Skin epidermis (tissue), 12 donors: ENCODE measurements around the gene SLC25A45.

Source experiments
- H3K27ac ChIP-seq, 21 experiments: fragments of 200-600 bp; sonication (generic) in 11 of 21; one replicate each; pipeline ENCODE4 v1.5.0; 2020; ENCODE audit warnings: mild to moderate bottlenecking in 3 of 21, inconsistent platforms in 2 of 21, moderate library complexity in 2 of 21
- H3K4me3 ChIP-seq, 7 experiments: fragments of 200-600 bp; sonication (generic) in 2 of 7; one replicate each; pipeline ENCODE4 v1.5.0; 2020; ENCODE audit warnings: inconsistent platforms in 2 of 7, mild to moderate bottlenecking in 2 of 7, moderate library complexity in 1 of 7

SLC25A45 gene

GRCh38 chr11:65412271-65413076 is 30.0 kb upstream of the SLC25A45 start:
- Histone ChIP-seq H3K4me3 (no peak overlapping the region), H3K27ac (peak overlapping the region in 7 of 21 experiments; percentile 30 to 64 (median 49))

GRCh38 chr11:65411681-65412070 is 29.2 kb upstream of the SLC25A45 start:
- Histone ChIP-seq H3K27ac (peak overlapping the region in 2 of 21 experiments; percentile 21 to 64), H3K4me3 (no peak overlapping the region)

GRCh38 chr11:65410936-65411680 is 28.7 kb upstream of the SLC25A45 start:
- H3K4me3 ChIP-seq = no peak overlapping the region
- peak overlapping the region in 2 of 21 experiments; percentile 21 to 27 for H3K27ac ChIP-seq

- no peak overlapping the region for H3K4me3 ChIP-seq
- H3K27ac ChIP-seq = peak overlapping the region in 7 of 21 experiments; percentile 29 to 73 (median 58)
Measured at GRCh38 chr11:65404638-65405339, 22.3 kb upstream of the SLC25A45 start.

- no peak overlapping the region for H3K4me3 ChIP-seq
- H3K27ac ChIP-seq = peak overlapping the region in 13 of 21 experiments; percentile 29 to 73 (median 58)
Measured at GRCh38 chr11:65404210-65404609, 21.8 kb upstream of the SLC25A45 start.

- Histone ChIP-seq H3K4me3 (no peak overlapping the region), H3K27ac (peak overlapping the region in 14 of 21 experiments; percentile 29 to 73 (median 58))
Measured at GRCh38 chr11:65403607-65404121, 21.2 kb upstream of the SLC25A45 start.

GRCh38 chr11:65402790-65403189 is 20.3 kb upstream of the SLC25A45 start:
- Histone ChIP-seq H3K27ac (no peak overlapping the region), H3K4me3 (no peak overlapping the region)

- H3K27ac ChIP-seq = no peak overlapping the region
- no peak overlapping the region for H3K4me3 ChIP-seq
Measured at GRCh38 chr11:65401803-65402248, 19.4 kb upstream of the SLC25A45 start.

- no peak overlapping the region for H3K4me3 ChIP-seq
- H3K27ac ChIP-seq = no peak overlapping the region
Measured at GRCh38 chr11:65401073-65401802, 18.8 kb upstream of the SLC25A45 start.

- Histone ChIP-seq H3K4me3 (no peak overlapping the region), H3K27ac (peak overlapping the region in 2 of 21 experiments; percentile 46 to 54)
Measured at GRCh38 chr11:65400307-65401072, 18.0 kb upstream of the SLC25A45 start.

- Histone ChIP-seq H3K27ac (peak overlapping the region in 1 of 21 experiments; percentile 54), H3K4me3 (no peak overlapping the region)
Measured at GRCh38 chr11:65399845-65400244, 17.4 kb upstream of the SLC25A45 start.

- H3K27ac ChIP-seq = peak overlapping the region in 1 of 21 experiments; percentile 54
- H3K4me3 ChIP-seq = no peak overlapping the region
Measured at GRCh38 chr11:65399249-65399648, 16.8 kb upstream of the SLC25A45 start.

- no peak overlapping the region for H3K27ac ChIP-seq
- H3K4me3 ChIP-seq = no peak overlapping the region
Measured at GRCh38 chr11:65398362-65398910, 16.0 kb upstream of the SLC25A45 start.

GRCh38 chr11:65396769-65397745 is 14.6 kb upstream of the SLC25A45 start:
- H3K4me3 ChIP-seq = no peak overlapping the region
- H3K27ac ChIP-seq = no peak overlapping the region

GRCh38 chr11:65395961-65396530 is 13.6 kb upstream of the SLC25A45 start:
- H3K4me3 ChIP-seq = no peak overlapping the region
- no peak overlapping the region for H3K27ac ChIP-seq

GRCh38 chr11:65394125-65394536 is 11.7 kb upstream of the SLC25A45 start:
- Histone ChIP-seq H3K27ac (no peak overlapping the region), H3K4me3 (no peak overlapping the region)
